Activated naive CD8-positive, alpha-beta T cell treated with anti-CD3 and anti-CD28 coated beads for 36 hours (primary cell): Measurements from ENCODE around the gene P2RX3. TPM values are rescaled to one million over a fixed set of nuclear protein-coding genes. Genes with fewer than 3 reads are reported as not detected.
A peak's percentile ranks its signal among the peaks of the same experiment; 100 is the strongest.
"Not testable (repeated sequence)": the region's sequence is repeated elsewhere in the genome, so short reads cannot be mapped to it uniquely, and the experiment has no call there.

Experiments used
- DNase-seq: peaks from one replicate; pipeline ENCODE4 v3.0.0; 2021
- H3K27ac Mint-ChIP-seq: one replicate; pipeline ENCODE4 v1.8.0; 2022; ENCODE audit warnings: mild to moderate bottlenecking, moderate library complexity, mixed read lengths
- H3K27me3 Mint-ChIP-seq: one replicate; pipeline ENCODE4 v1.8.0; 2022; ENCODE audit warnings: mild to moderate bottlenecking, mixed read lengths
- H3K36me3 Mint-ChIP-seq: one replicate; pipeline ENCODE4 v1.8.0; 2021; ENCODE audit warnings: mild to moderate bottlenecking, mixed read lengths
- H3K4me1 Mint-ChIP-seq: one replicate; pipeline ENCODE4 v1.8.0; 2021; ENCODE audit warnings: mixed read lengths
- H3K4me3 Mint-ChIP-seq: one replicate; pipeline ENCODE4 v1.8.0; 2022; ENCODE audit warnings: mild to moderate bottlenecking, moderate library complexity, mixed read lengths
- H3K9me3 Mint-ChIP-seq: one replicate; pipeline ENCODE4 v1.8.0; 2022; ENCODE audit warnings: mixed read lengths
- total RNA-seq, 2 experiments: library from RNA; stranded (reverse); gene quantifications; one replicate each; pipeline ENCODE4 v1.2.3, GENCODE V29; 2021

P2RX3 gene
- total RNA-seq = not detected

GRCh38 chr11:57338142-57338541 is at the start of gene P2RX3:
P2RX3 (plus strand) TSS chr11:57338352; CDS start chr11:57338551, 199 bp downstream.
- Mint-ChIP-seq H3K4me3 (no peak within 1 kb of the TSS), H3K27me3 (peaks cover 4% of the 10 kb centered on the region), H3K27ac (peak within 1 kb of the TSS; percentile 40), H3K36me3 (peaks cover 20% of the 10 kb centered on the region), H3K4me1 (peaks cover 29% of the 10 kb centered on the region), H3K9me3 (no peaks in the 10 kb centered on the region)
- no peak for DNase-seq

GRCh38 chr11:57288771-57289579 is 49.2 kb upstream of the P2RX3 start:
- no peak overlapping the region for H3K4me3 Mint-ChIP-seq
- no peaks in the 10 kb centered on the region for H3K9me3 Mint-ChIP-seq
- no peak for DNase-seq
- peaks cover 8% of the 10 kb centered on the region for H3K27me3 Mint-ChIP-seq
- no peaks in the 10 kb centered on the region for H3K36me3 Mint-ChIP-seq
- H3K4me1 Mint-ChIP-seq = no peaks in the 10 kb centered on the region
- no peak overlapping the region for H3K27ac Mint-ChIP-seq

- Mint-ChIP-seq H3K27me3 (peaks cover 8% of the 10 kb centered on the region), H3K4me1 (no peaks in the 10 kb centered on the region), H3K4me3 (no peak overlapping the region)
These were observed 47.9 kb upstream of the P2RX3 start for GRCh38 chr11:57290288-57290687.

GRCh38 chr11:57294225-57295131 is 43.7 kb upstream of the P2RX3 start:
- Mint-ChIP-seq H3K4me3 (no peak overlapping the region), H3K4me1 (no peaks in the 10 kb centered on the region), H3K27ac (no peak overlapping the region), H3K36me3 (peaks cover 26% of the 10 kb centered on the region), H3K27me3 (peaks cover 8% of the 10 kb centered on the region), H3K9me3 (peaks cover 12% of the 10 kb centered on the region)
- DNase-seq = no peak

More at GRCh38 chr11:57290288-57290687, 47.9 kb upstream of the P2RX3 start:
- no peak for DNase-seq
- Mint-ChIP-seq H3K9me3 (no peaks in the 10 kb centered on the region), H3K27ac (no peak overlapping the region), H3K36me3 (no peaks in the 10 kb centered on the region)

GRCh38 chr11:57296205-57296604 is 41.9 kb upstream of the P2RX3 start:
- H3K9me3 Mint-ChIP-seq = peaks cover 15% of the 10 kb centered on the region
- H3K4me1 Mint-ChIP-seq, DNase-seq, H3K27ac Mint-ChIP-seq, H3K4me3 Mint-ChIP-seq, H3K27me3 Mint-ChIP-seq: not testable (repeated sequence)
- peaks cover 43% of the 10 kb centered on the region for H3K36me3 Mint-ChIP-seq

- Mint-ChIP-seq H3K27me3 (no peaks in the 10 kb centered on the region), H3K9me3 (peaks cover 15% of the 10 kb centered on the region), H3K4me3 (no peak overlapping the region), H3K4me1 (no peaks in the 10 kb centered on the region), H3K27ac (no peak overlapping the region), H3K36me3 (peaks cover 52% of the 10 kb centered on the region)
- no peak for DNase-seq
These were observed 40.9 kb upstream of the P2RX3 start for GRCh38 chr11:57297221-57297620.

- no peak overlapping the region for H3K27ac Mint-ChIP-seq
- no peak overlapping the region for H3K4me3 Mint-ChIP-seq
- no peaks in the 10 kb centered on the region for H3K27me3 Mint-ChIP-seq
- peaks cover 15% of the 10 kb centered on the region for H3K9me3 Mint-ChIP-seq
- peaks cover 53% of the 10 kb centered on the region for H3K36me3 Mint-ChIP-seq
- no peak for DNase-seq
- no peaks in the 10 kb centered on the region for H3K4me1 Mint-ChIP-seq
These were observed 38.9 kb upstream of the P2RX3 start for GRCh38 chr11:57299150-57299737.

GRCh38 chr11:57300785-57301184 is 37.4 kb upstream of the P2RX3 start:
- H3K36me3 Mint-ChIP-seq = peaks cover 53% of the 10 kb centered on the region
- H3K27ac Mint-ChIP-seq = no peak overlapping the region
- H3K4me1 Mint-ChIP-seq = no peaks in the 10 kb centered on the region
- peaks cover 15% of the 10 kb centered on the region for H3K9me3 Mint-ChIP-seq
- no peak overlapping the region for H3K4me3 Mint-ChIP-seq
- DNase-seq = no peak
- no peaks in the 10 kb centered on the region for H3K27me3 Mint-ChIP-seq

GRCh38 chr11:57301711-57302423 is 36.3 kb upstream of the P2RX3 start:
- H3K9me3 Mint-ChIP-seq = peaks cover 14% of the 10 kb centered on the region
- DNase-seq = no peak
- peaks cover 49% of the 10 kb centered on the region for H3K36me3 Mint-ChIP-seq
- H3K27ac Mint-ChIP-seq = no peak overlapping the region
- H3K4me3 Mint-ChIP-seq = no peak overlapping the region
- no peaks in the 10 kb centered on the region for H3K4me1 Mint-ChIP-seq
- H3K27me3 Mint-ChIP-seq = no peaks in the 10 kb centered on the region

- Mint-ChIP-seq H3K36me3 (peaks cover 46% of the 10 kb centered on the region), H3K27ac (no peak overlapping the region), H3K27me3 (no peaks in the 10 kb centered on the region), H3K4me3 (no peak overlapping the region), H3K9me3 (peaks cover 12% of the 10 kb centered on the region), H3K4me1 (no peaks in the 10 kb centered on the region)
- no peak for DNase-seq
These were observed 35.7 kb upstream of the P2RX3 start for GRCh38 chr11:57302489-57302888.

GRCh38 chr11:57303280-57303989 is 34.7 kb upstream of the P2RX3 start:
- peaks cover 37% of the 10 kb centered on the region for H3K36me3 Mint-ChIP-seq
- H3K4me3 Mint-ChIP-seq = no peak overlapping the region
- no peak overlapping the region for H3K27ac Mint-ChIP-seq
- H3K27me3 Mint-ChIP-seq = no peaks in the 10 kb centered on the region
- H3K9me3 Mint-ChIP-seq = peaks cover 9% of the 10 kb centered on the region
- H3K4me1 Mint-ChIP-seq = no peaks in the 10 kb centered on the region
- no peak for DNase-seq

GRCh38 chr11:57303990-57304579 is 34.1 kb upstream of the P2RX3 start:
- Mint-ChIP-seq H3K4me1 (no peaks in the 10 kb centered on the region), H3K9me3 (peaks cover 6% of the 10 kb centered on the region), H3K4me3 (no peak overlapping the region), H3K36me3 (peaks cover 34% of the 10 kb centered on the region), H3K27me3 (no peaks in the 10 kb centered on the region), H3K27ac (no peak overlapping the region)
- no peak for DNase-seq

GRCh38 chr11:57305523-57305922 is 32.6 kb upstream of the P2RX3 start:
- H3K4me3 Mint-ChIP-seq = no peak overlapping the region
- H3K9me3 Mint-ChIP-seq = no peaks in the 10 kb centered on the region
- DNase-seq = no peak
- H3K4me1 Mint-ChIP-seq = no peaks in the 10 kb centered on the region
- H3K27ac Mint-ChIP-seq = no peak overlapping the region
- H3K36me3 Mint-ChIP-seq = peaks cover 30% of the 10 kb centered on the region
- no peaks in the 10 kb centered on the region for H3K27me3 Mint-ChIP-seq
